ENCODE results near the gene CLIC4.

GRCh38 chr1:24743404-24744211 lies 1.6 kb upstream of the CLIC4 start:
- no peak for TF ChIP-seq CTCF (IDR thresholded peaks at IDR 0.05)
- TF ChIP-seq POLR2A (IDR thresholded peaks at IDR 0.05), result no peak
